CD14-positive monocyte (primary cell): ENCODE data around the gene SMR3A. TPM values are rescaled to one million over a fixed set of nuclear protein-coding genes. Genes with fewer than 3 reads are reported as not detected.

ENCODE experiments used
- DNase-seq, 3 donors: peaks; one replicate each; pipeline ENCODE4 v3.0.0-alpha.2; 2011 to 2022
- H2AFZ ChIP-seq: 2 replicates; pipeline ENCODE4 v1.6.0; 2012; ENCODE audit warnings: mild to moderate bottlenecking, low read depth, low read length, inconsistent platforms; ENCODE audit not compliant: insufficient read depth, poor library complexity, severe bottlenecking
- H3K27ac ChIP-seq, 2 donors: 1 replicate in 1 of 2; 2 replicates in 1 of 2; pipeline ENCODE4 v1.5.1; 2012 to 2013; ENCODE audit warnings: low read length in 2 of 2, control low read depth in 1 of 2, inconsistent platforms in 1 of 2, low read depth in 1 of 2, mild to moderate bottlenecking in 1 of 2
- H3K27me3 ChIP-seq, 2 donors: one replicate each; pipeline versions ENCODE4 v1.6.0 to v1.6.1; 2011 to 2013; ENCODE audit warnings: low read length in 2 of 2; ENCODE audit not compliant: control insufficient read depth in 2 of 2, insufficient read depth in 2 of 2
- H3K36me3 ChIP-seq, 2 donors: replicated peaks in 1 of 2; 1 replicate in 1 of 2; 2 replicates in 1 of 2; pipeline versions ENCODE4 v1.5.1 to v1.6.1; 2012 to 2013; ENCODE audit warnings: low read length in 2 of 2, control low read depth in 1 of 2, inconsistent platforms in 1 of 2, mild to moderate bottlenecking in 1 of 2; ENCODE audit not compliant: insufficient read depth in 2 of 2, control insufficient read depth in 1 of 2
- H3K4me1 ChIP-seq, 2 donors: 1 replicate in 1 of 2; 2 replicates in 1 of 2; pipeline versions ENCODE4 v1.5.1 to v1.6.1; 2012 to 2013; ENCODE audit warnings: low read length in 2 of 2, control low read depth in 1 of 2, inconsistent platforms in 1 of 2, mild to moderate bottlenecking in 1 of 2, moderate library complexity in 1 of 2; ENCODE audit not compliant: insufficient read depth in 2 of 2, control insufficient read depth in 1 of 2
- H3K4me2 ChIP-seq: replicated peaks from 2 replicates; pipeline ENCODE3; 2012; ENCODE audit warnings: low read length, moderate library complexity, mild to moderate bottlenecking; ENCODE audit not compliant: poor library complexity, severe bottlenecking; ENCODE audit errors: extremely low read depth
- H3K4me3 ChIP-seq, 3 experiments: fragments of 200-600 bp in 1 of 3; sonication (generic) in 1 of 3; replicated peaks in 1 of 3; 1 replicate in 2 of 3; 2 replicates in 1 of 3; pipeline ENCODE4 v1.5.1; 2011 to 2013; ENCODE audit warnings: low read length in 3 of 3, mild to moderate bottlenecking in 3 of 3, control low read depth in 2 of 3, low read depth in 2 of 3, inconsistent platforms in 1 of 3, moderate library complexity in 1 of 3
- H3K79me2 ChIP-seq: 2 replicates; pipeline ENCODE4 v1.6.0; 2012; ENCODE audit warnings: mild to moderate bottlenecking, control low read depth, inconsistent platforms, low read length, moderate library complexity; ENCODE audit not compliant: insufficient read depth
- H3K9ac ChIP-seq: 2 replicates; pipeline ENCODE4 v1.6.0; 2017; ENCODE audit warnings: low read length, mild to moderate bottlenecking; ENCODE audit not compliant: insufficient read depth, poor library complexity, severe bottlenecking
- H3K9me3 ChIP-seq, 2 donors: replicated peaks in 1 of 2; 1 replicate in 1 of 2; 2 replicates in 1 of 2; pipeline versions ENCODE4 v1.5.1 to v1.6.1; 2012 to 2013; ENCODE audit warnings: low read length in 2 of 2, control low read depth in 1 of 2; ENCODE audit not compliant: control insufficient read depth in 1 of 2, insufficient read depth in 1 of 2
- H4K20me1 ChIP-seq: 2 replicates; pipeline ENCODE4 v1.6.0; 2012; ENCODE audit warnings: mild to moderate bottlenecking, low read length, control low read depth, moderate library complexity; ENCODE audit not compliant: insufficient read depth
- H3K27ac Mint-ChIP-seq, 7 donors: one replicate each; pipeline ENCODE4 v1.8.0; 2020; ENCODE audit warnings: mild to moderate bottlenecking in 7 of 7, mixed read lengths in 7 of 7, moderate library complexity in 6 of 7, inconsistent platforms in 2 of 7
- H3K27me3 Mint-ChIP-seq, 3 donors: one replicate each; pipeline ENCODE4 v1.8.0; 2021 to 2022; ENCODE audit warnings: low read depth in 3 of 3, mild to moderate bottlenecking in 3 of 3, mixed read lengths in 3 of 3, moderate library complexity in 3 of 3, inconsistent platforms in 1 of 3
- H3K36me3 Mint-ChIP-seq, 2 donors: one replicate each; pipeline ENCODE4 v1.8.0; 2020; ENCODE audit warnings: mixed read lengths in 2 of 2, inconsistent platforms in 1 of 2, mild to moderate bottlenecking in 1 of 2
- H3K4me1 Mint-ChIP-seq: one replicate; pipeline ENCODE4 v1.8.0; 2020; ENCODE audit warnings: mild to moderate bottlenecking, mixed read lengths
- H3K4me3 Mint-ChIP-seq, 2 donors: one replicate each; pipeline ENCODE4 v1.8.0; 2020; ENCODE audit warnings: mild to moderate bottlenecking in 2 of 2, mixed read lengths in 2 of 2, moderate library complexity in 1 of 2
- H3K9me3 Mint-ChIP-seq, 7 donors: one replicate each; pipeline ENCODE4 v1.8.0; 2020 to 2022; ENCODE audit warnings: mixed read lengths in 7 of 7, mild to moderate bottlenecking in 6 of 7, moderate library complexity in 6 of 7, inconsistent platforms in 2 of 7
- CTCF ChIP-seq: fragments of 200-600 bp; IDR thresholded peaks from one replicate; pipeline ENCODE4 v1.8.0; 2022; ENCODE audit warnings: antibody characterized with exemption, mild to moderate bottlenecking
- WGBS: methylation state at CpG from one replicate; pipeline ENCODE4 v1.1.5; 2013; ENCODE audit warnings: missing lambda C conversion rate; ENCODE audit not compliant: insufficient coverage; 5-methylcytosine and 5-hydroxymethylcytosine counted together
- intact Hi-C, 2 donors: fragments of 100-400 bp; cut with micrococcal nuclease; formaldehyde crosslinking; loops; one replicate each; pipeline versions ENCODE4 v1.15.0 to v1.15.1; 2023
- polyA plus RNA-seq, 3 donors: library from polyadenylated mRNA; depleted of rRNA in 1 of 3; unstranded in 2 of 3; stranded (reverse) in 1 of 3; fragments of 300-500 nt in 2 of 3; fragments of >200 nt in 1 of 3; fragmentation: Illumina TruSeq in 2 of 3; gene quantifications; 1 replicate in 2 of 3; 2 replicates in 1 of 3; pipeline ENCODE4 v1.2.3, GENCODE V29; 2012 to 2021

The SMR3A gene
- polyA plus RNA-seq, 3 donors, result not detected

- no peaks in the 10 kb centered on the region for H3K27me3 ChIP-seq
- H3K4me2 ChIP-seq, result no peak overlapping the region
- intact Hi-C loops, result no loop called here
- no peaks in the 10 kb centered on the region for H3K27me3 Mint-ChIP-seq
- H3K9me3 ChIP-seq, result no peaks in the 10 kb centered on the region
- H4K20me1 ChIP-seq, result no peaks in the 10 kb centered on the region
- DNase-seq, result no peak
- H3K9me3 Mint-ChIP-seq, result no peaks in the 10 kb centered on the region
- no peaks in the 10 kb centered on the region for H3K79me2 ChIP-seq
- no peak overlapping the region for H3K4me3 ChIP-seq
- H3K9ac ChIP-seq, result no peak overlapping the region
- H3K27ac Mint-ChIP-seq, result no peak overlapping the region
- no peaks in the 10 kb centered on the region for H3K36me3 Mint-ChIP-seq
- TF ChIP-seq CTCF, result no peak
- H3K4me1 ChIP-seq, result no peaks in the 10 kb centered on the region
- H2AFZ ChIP-seq, result no peak overlapping the region
- no peaks in the 10 kb centered on the region for H3K4me1 Mint-ChIP-seq
- 83% methylated on average over 1 of the region's 1 CpG for WGBS
- no peaks in the 10 kb centered on the region for H3K36me3 ChIP-seq
- H3K4me3 Mint-ChIP-seq, result no peak overlapping the region
- H3K27ac ChIP-seq, result no peak overlapping the region
Observed at GRCh38 chr4:70315928-70316327, 44.6 kb upstream of the SMR3A start.

GRCh38 chr4:70326052-70326451 lies 34.5 kb upstream of the SMR3A start:
- peaks cover 0 to 3% (median 0%) of the 10 kb centered on the region in 7 donors for H3K9me3 Mint-ChIP-seq
- Histone ChIP-seq H3K9ac (no peak overlapping the region), H3K27ac (no peak overlapping the region), H3K4me2 (no peak overlapping the region), H3K4me3 (no peak overlapping the region), H3K9me3 (no peaks in the 10 kb centered on the region), H3K27me3 (no peaks in the 10 kb centered on the region), H3K36me3 (no peaks in the 10 kb centered on the region), H2AFZ (no peak overlapping the region), H3K79me2 (no peaks in the 10 kb centered on the region), H4K20me1 (no peaks in the 10 kb centered on the region), H3K4me1 (no peaks in the 10 kb centered on the region)
- TF ChIP-seq CTCF, result no peak
- no peaks in the 10 kb centered on the region for H3K36me3 Mint-ChIP-seq
- no peak for DNase-seq
- intact Hi-C loops, result no loop called here
- H3K27me3 Mint-ChIP-seq, result no peaks in the 10 kb centered on the region
- 83% methylated on average over 1 of the region's 2 CpGs for WGBS
- H3K4me1 Mint-ChIP-seq, result no peaks in the 10 kb centered on the region
- no peak overlapping the region for H3K4me3 Mint-ChIP-seq
- no peak overlapping the region for H3K27ac Mint-ChIP-seq
